ENCODE results near the gene BMP8A.

Gene BMP8A

DNA sequence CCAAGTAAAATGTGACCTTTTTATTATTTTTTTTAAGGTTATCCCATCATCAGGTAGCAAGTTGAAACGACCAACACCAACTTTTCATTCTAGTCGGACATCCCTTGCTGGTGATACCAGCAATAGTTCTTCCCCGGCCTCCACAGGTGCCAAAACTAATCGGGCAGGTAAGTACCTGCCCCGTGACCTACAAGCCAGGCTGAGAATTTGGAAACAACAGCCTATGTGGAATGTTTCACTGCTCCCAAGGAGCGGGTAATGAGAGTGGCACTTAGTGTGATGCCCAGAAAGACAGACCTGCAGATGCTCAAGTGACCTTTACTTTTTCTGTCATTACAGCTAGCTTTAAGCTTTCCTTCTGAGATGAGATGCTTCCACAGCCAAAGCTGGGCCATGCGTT is 6.9 kb upstream of the BMP8A start:
- H3K9me3 ChIP-seq: no peaks in the 10 kb centered on the region
- H3K4me1 ChIP-seq: peaks cover 0 to 5% (median 0%) of the 10 kb centered on the region in 4 donors
- intact Hi-C loops (cut with DNase I; ENCODE audit: low total_unique reads): no loop called here
- TF ChIP-seq CTCF (IDR thresholded peaks at IDR 0.05): no peak
- no peaks in the 10 kb centered on the region for H3K27me3 ChIP-seq
- H3K36me3 ChIP-seq: peaks cover 55 to 86% (median 74%) of the 10 kb centered on the region in 3 donors
- no peak overlapping the region for H3K4me3 ChIP-seq
- H3K27ac ChIP-seq: no peak overlapping the region
- DNase-seq: no peak

GRCh38 chr1:39485046-39485803 is 6.2 kb upstream of the BMP8A start:
- H3K4me1 ChIP-seq: peaks cover 0 to 5% (median 0%) of the 10 kb centered on the region in 4 donors
- H3K36me3 ChIP-seq: peaks cover 51 to 79% (median 68%) of the 10 kb centered on the region in 3 donors
- intact Hi-C loops (cut with DNase I; ENCODE audit: low total_unique reads): no loop called here
- H3K27ac ChIP-seq: peak overlapping the region in 1 of 2 donors; percentile 35
- H3K9me3 ChIP-seq: no peaks in the 10 kb centered on the region
- TF ChIP-seq CTCF (IDR thresholded peaks at IDR 0.05): no peak
- H3K27me3 ChIP-seq: no peaks in the 10 kb centered on the region
- H3K4me3 ChIP-seq: no peak overlapping the region
- DNase-seq: no peak

DNA sequence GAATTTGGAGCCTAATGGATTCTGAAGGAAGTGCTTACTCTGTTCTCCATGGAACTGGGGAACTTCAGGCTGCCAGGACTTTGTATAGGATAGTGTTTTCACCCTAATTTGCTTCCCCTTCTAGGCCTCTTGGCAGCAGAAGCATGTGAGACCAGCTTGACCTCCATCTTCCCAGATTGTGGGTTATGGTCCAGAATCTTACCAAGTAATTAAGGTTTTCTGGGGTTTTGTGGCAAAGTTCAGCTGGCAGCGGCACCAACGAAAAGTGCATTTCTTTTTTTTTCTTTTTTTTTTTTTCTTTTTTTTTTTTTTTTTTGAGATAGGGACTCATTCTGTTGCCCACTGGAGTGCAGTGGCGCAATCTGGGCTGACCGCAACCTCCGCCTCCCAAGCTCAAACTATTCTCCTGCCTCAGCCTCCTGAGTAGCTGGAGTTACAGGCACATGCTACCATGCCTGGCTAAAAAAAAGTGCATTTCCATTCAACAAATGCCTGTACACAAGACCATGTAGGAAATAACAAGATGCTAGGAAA is 3.4 kb upstream of the BMP8A start:
- DNase-seq: no peak
- intact Hi-C loops (cut with DNase I; ENCODE audit: low total_unique reads): no loop called here
- H3K4me3 ChIP-seq: no peak overlapping the region
- H3K4me1 ChIP-seq: peaks cover 0 to 22% (median 13%) of the 10 kb centered on the region in 4 donors
- peaks cover 0 to 21% of the 10 kb centered on the region in 2 donors for H3K27me3 ChIP-seq
- H3K9me3 ChIP-seq: no peaks in the 10 kb centered on the region
- no peak for TF ChIP-seq CTCF (IDR thresholded peaks at IDR 0.05)
- H3K36me3 ChIP-seq: peaks cover 31 to 51% (median 47%) of the 10 kb centered on the region in 3 donors
- no peak overlapping the region for H3K27ac ChIP-seq

- Histone ChIP-seq H3K4me1 (peaks cover 0 to 22% (median 13%) of the 10 kb centered on the region in 4 donors), H3K4me3 (no peak overlapping the region), H3K27ac (no peak overlapping the region), H3K9me3 (no peaks in the 10 kb centered on the region), H3K27me3 (peaks cover 0 to 25% of the 10 kb centered on the region in 2 donors), H3K36me3 (peaks cover 31 to 42% (median 38%) of the 10 kb centered on the region in 3 donors)
- intact Hi-C loops (cut with DNase I; ENCODE audit: low total_unique reads): no loop called here
- no peak for DNase-seq
- TF ChIP-seq CTCF (IDR thresholded peaks at IDR 0.05): no peak
Measured at GRCh38 chr1:39488793-39489566, 2.5 kb upstream of the BMP8A start.

GRCh38 chr1:39489567-39490239 is 1.7 kb upstream of the BMP8A start:
- Histone ChIP-seq H3K4me1 (peaks cover 0 to 22% (median 13%) of the 10 kb centered on the region in 4 donors), H3K27ac (no peak overlapping the region), H3K27me3 (peaks cover 0 to 25% of the 10 kb centered on the region in 2 donors), H3K9me3 (no peaks in the 10 kb centered on the region), H3K4me3 (no peak overlapping the region), H3K36me3 (peaks cover 28 to 36% (median 31%) of the 10 kb centered on the region in 3 donors)
- intact Hi-C loops (cut with DNase I; ENCODE audit: low total_unique reads): no loop called here
- no peak for TF ChIP-seq CTCF (IDR thresholded peaks at IDR 0.05)
- no peak for DNase-seq
